Measurements from ENCODE around the gene CNTN4.

CNTN4 gene

DNA sequence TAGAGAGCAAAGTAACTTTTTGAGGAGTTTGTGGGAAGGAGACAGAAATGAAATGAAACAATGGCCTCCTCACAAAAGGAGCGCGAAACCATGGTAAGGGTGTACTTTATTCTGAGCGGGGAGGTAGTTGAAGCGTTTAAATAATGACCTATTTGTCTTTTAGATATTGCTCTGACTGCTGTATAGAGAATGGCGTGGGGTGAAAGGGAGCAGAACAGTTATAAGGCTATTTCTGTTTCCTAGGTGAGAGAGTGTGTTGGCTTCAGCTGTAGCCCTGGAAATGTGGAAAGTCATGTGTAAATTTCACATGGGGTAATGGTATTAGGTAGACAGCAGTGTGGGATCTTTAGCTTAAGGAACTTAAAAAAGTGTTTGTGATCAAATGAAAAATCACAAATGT is 54.9 kb downstream of the CNTN4 start:
- DNase-seq: no peak

DNA sequence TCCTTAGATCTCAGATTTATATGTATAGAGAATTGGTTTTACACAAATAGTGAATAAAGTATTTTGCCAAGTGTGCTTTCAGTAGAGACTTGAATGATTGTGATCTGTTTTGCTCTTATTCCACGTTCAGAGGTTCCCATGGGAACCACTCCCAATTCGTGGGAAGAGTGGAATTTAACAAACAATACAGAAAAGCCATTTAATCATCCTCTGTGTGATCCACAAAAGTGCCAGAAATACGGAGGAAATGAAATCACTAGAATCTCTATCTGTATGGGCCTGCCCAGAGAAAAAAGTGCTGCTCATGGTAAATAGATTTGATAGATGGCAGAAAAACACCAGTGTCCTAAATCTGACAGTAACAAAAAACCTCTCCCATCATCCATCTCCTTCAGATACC is 56.0 kb downstream of the CNTN4 start:
- no peak for DNase-seq

DNA sequence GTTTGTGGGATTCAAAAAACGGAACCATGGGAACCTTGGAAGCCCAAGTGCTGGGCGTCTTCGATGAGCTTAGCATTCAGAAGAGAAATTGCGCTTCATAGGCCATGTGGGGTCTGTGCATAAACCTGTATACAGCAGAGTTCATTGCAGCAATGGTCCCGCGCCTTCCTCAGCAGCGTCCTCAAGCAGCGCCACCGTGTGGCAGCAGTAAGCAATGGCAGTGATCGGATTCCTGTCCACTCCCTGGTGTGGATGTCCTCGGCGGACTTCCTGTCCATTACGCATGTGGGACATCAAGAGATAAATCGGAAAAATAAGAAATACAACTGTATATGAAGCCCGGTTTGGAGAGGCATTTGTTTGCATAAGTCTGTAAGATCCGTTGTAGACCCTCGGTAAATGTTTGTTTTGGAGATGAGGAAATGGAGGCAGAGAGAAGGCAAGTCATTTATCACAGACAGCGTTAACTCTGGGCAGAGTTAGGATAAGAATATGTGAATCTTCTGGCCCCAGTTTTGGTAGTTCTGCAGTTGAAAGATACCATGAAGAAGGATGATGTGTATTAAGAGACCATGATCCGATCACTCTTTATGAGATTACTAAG is 57.7 kb downstream of the CNTN4 start:
- no peak for DNase-seq

DNA sequence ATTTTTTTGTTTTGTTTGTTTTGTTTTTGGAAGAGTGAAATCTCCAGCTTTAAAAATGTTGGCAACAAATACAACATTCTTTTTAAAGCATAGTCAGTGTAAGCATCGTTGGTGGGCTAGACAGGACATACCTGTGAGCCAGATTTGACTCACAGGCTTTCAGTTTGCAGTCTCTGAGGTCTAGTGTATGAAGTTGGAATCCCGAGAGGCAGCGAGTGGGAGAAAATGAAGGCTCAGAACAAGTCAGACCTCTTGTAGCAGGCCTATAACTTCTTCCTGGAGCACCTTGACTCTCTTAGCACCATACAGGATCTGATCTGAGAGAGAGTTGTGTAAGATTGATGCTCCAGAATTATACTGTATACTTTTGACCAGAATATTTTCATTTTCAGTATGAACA is 60.2 kb downstream of the CNTN4 start:
- DNase-seq: no peak

DNA sequence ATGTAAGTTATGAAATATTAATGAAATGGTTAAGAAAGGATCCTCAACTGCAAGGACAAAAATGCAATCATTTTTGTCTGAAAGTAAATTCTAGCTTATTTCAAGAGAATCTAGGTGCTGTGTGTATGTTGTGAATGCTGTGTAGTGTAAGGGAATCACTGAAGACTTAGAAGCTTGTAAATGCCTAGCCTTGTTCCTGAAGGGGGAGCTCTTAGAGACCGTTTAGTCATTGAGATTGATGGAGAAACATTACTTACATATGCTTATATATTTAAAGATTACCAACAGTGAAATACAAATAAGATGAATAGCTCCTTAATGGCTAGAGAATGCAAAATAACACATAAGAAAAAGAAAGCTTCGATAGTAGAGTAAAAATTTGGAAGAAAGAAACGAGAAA is 67.9 kb downstream of the CNTN4 start:
- no peak for DNase-seq

DNA sequence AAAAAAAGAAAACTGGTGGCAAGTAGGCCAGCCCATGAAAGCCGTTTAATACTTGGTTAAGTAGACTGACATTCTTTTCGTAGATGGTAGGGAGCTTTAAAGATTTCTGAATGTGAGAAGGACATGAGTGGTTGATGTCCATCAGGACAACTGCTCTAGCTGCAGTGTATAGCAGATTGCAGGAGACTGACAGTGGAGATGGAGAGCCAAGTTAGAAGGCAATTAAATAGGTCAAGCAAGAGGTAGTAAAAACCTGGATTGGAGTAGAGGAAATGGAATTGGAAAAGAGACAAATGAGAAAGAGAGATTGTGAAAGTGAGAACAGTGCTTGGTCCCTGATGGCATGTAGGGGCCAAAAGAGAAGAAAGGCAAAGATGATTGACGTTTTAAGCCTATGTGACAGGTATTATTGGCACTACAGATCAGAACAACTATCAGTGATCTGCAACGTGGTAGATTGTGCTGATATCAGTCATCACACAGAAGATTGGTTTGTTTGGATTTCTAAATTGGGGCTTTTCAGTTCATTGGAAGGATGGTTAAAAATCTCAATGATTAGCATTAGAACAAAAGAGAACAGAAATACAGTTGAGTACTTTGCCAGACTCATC is 74.0 kb downstream of the CNTN4 start:
- DNase-seq: peak; percentile 25

DNA sequence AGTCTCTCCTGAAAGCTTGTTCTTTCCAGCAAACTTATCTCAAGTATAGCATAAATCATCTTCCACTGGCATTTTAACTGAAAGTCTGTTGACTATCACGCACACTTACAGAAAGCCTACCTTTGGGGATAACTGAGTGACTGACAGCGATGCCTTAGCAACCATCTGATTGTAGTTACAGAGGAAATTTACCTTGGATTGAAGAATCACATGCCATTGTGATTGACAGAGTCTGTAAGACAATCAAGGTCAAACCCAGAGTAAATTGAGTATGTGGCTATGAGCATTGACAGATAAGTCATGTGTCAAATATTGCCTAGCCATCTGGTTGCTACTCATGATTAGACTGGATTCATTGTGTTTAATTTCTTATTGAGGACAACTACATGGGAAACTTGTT is 82.0 kb downstream of the CNTN4 start:
- DNase-seq: no peak

DNA sequence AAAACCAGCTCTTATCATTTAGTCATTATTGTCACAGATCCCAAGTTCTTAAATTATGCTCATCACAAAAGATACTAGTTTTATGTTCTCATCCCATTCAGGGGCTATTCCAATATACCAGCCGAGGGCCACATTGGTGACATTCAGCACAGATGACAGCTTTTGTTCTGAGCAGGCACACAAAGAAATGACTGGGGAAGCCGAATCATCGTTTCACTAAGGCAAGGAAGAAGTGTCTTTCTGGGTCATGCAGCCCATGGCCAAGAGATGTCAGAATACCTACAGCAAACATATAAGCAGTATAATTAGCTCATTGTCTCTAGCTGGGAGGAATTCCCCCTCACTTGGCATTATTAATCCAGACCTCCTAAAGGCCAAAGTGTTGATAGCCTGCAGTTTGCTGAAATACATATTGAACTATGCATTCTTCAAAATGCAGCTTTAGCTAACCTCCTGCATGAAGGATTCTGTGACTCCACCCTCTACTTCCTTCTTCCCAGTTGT is 100.2 kb downstream of the CNTN4 start:
- no peak for DNase-seq

DNA sequence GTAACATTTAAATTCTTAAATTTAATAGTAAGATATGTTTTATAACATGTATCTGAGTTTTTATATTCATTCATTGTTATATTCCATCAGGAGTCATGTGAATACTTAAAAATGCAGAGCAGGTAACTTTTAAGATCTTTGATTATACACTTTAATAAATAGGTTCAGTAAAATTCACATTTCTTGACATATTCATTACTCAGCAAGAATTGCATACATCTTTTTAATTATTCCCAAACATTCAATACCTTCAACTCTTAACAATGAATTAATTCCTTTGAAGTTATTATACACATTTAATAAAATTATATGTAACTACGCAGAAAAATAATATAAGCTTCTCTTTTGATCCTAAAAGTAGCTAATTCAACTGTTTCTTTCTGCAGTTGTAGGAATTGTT is 105.4 kb downstream of the CNTN4 start:
- no peak for DNase-seq

DNA sequence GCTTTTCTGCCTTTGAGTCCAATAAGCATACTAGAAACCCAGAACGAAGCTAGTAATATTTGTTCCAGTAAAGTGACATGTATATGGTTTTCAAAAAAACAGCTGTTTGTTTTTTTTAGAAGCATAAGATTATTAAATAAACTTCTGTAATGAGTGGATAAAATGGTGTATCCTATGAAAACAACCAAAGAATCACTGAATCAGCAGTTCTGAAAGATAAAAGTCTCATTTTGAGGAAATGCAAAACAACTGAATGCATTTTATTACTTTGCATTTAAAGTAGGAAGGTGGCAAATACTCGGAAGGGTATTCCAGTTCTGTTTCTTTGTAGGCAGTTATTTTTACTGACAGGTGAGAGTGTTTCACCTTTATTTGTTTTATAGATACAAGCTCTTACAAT is 107.0 kb downstream of the CNTN4 start:
- DNase-seq: no peak

DNA sequence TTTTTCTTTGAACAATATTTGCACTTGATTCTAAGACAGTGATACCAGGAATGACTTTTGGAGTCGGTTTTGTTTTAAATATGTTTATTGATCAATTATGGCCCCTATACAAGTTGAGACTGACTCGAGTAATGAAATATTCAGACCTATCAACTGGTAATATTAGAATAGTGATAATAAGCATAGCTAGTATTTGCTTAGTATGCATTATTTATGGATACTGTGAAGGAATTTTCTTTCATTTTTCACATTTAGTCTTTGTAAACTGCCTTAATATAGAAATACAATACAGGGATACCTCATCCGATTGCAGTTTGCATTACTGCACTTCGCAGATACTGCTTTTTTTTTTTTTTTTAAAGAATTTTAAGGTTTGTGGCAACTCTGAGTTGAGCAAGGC is 107.9 kb downstream of the CNTN4 start:
- no peak for DNase-seq

DNA sequence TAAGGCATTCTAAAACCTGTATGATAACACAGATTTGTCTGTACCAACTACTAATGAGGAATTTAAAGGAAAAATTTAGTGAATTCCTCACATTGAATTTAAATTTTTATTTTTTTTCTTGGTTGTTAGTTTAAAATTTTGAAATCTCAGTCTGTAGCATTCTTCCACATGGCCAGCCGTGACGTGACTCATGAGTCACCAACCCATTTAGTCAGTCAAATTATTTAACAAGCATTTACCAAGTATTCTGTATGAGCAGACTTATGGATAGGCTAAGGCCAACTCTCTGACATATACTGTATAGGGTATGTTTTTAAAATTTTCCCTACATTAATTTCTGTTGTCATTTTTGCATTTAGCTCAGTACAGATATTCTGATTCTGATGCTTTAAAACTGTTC is 112.9 kb downstream of the CNTN4 start:
- no peak for DNase-seq

DNA sequence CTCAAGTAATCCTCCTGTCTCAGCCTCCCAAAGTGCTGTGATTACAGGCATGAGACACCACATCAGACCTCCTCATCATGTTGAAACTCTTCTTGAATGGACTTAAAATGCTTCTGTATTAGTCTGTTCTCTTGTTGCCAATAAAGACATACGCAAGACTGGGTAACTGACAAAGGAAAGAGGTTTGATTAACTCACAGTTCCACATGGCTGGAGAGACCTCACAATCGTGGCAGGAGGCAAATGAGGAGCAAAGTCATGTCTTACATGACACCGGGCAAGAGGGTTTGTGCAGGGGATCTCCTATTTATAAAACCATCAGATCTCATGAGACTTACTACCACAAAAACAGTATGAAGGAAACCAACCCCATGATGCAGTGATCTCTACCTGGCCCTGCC is 113.5 kb downstream of the CNTN4 start:
- DNase-seq: no peak

DNA sequence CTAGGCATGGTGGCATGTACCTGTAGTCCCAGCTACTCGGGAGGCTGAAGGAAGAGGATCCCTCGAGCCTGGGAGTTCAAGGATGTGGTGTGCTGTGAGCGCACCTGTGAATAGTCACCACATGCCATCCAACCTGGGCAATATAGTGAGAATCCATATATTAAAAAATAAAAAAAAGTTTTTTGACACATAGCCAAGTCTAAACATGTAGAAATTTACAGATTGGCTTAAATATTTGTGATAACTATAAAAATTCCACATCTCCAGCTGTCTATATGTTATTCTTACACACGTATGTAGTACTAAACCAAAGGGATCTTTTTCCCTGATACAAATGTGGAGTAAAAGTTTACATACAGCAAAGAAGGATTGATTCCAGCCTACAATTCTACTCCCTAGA is 119.7 kb downstream of the CNTN4 start:
- DNase-seq: no peak

DNA sequence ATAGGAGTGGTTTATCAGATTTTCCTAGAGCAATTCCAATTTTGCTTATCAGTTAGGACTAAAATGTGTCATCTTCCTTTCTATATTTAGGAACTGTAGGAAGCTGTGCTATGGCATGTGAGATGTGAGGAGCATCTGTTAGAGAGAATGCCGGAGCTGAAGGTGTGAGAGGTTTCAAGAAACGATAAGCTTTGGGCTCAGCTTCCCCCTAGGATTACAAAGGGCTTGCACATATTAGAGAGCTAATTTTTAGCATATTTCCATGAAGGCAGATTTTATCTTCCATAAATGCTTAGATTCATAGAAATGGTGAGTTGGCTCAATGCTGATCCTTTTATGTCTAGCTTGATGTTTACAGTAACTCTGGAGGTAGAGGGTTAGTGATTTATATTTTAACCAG is 120.2 kb downstream of the CNTN4 start:
- DNase-seq: no peak

DNA sequence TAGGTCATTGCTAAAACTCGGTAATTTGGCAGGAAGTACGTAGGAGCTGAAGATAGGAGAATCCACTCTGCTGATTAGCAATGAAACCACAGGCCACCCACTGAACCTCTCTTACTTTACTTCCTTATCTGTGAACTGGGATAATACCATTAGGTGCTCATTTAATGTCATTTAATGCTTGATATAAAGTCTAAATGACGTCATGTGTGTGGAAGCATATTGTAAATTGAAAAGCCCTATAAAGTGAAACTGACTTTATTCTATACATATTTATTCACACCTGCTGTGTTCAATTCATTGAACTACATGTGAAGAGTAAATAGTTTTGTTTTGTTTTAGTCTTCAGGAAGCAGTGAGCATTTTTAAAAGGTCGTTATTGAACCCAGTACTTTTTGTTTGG is 137.5 kb downstream of the CNTN4 start:
- DNase-seq: no peak

DNA sequence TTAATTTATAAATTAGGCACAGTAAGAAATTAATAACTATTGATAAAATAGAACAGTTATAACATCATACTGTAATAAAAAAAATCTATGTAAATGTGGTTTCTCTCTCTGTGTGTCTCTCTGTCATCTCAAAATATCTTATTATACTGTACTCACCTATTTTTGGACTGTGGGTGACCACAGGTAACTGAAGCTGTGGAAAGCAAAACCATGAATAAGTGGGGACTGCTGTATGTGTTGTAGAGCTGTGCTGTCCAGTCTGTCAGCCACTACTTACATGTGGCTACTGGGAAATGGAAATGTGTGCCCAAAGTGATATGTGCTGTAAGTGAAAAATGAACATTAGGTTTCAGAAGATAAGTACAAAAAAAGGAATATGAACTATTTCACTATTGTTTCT is 145.5 kb downstream of the CNTN4 start:
- DNase-seq: no peak

DNA sequence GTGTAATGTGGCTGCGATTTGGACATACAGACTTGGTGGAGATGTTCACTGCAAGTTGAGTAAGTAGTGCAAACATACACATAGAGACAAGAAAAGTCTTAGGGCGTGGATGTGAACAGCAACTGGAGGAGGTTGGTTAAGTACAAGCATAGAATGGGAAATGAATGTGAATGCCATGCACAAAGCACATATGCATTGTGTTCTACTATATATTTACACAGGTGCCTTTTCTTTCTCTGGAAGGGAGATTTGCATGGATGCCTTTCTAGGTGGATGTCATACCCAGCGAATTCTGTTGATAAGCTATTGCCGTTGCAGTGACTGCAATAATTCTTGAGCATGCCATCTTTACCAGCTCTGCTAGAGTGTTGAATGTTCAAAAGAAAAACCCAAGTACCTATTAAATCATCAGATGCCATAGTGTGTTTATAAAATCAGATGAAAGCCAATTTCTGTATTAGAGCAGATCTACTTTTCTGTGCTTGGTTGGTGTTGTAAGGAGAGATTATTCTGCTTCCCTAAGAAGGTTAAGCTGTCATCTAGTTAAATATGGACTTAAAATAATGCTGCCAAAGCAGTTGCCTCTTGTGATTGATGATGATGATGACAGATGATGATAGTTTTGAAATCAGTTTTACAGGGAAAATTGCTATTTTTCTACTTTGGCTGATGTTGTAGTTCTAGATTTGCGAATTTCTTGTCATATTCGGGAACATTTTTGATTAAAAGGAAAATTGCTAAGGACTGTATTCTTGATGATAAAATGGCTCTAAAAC is 148.4 kb downstream of the CNTN4 start:
- DNase-seq: no peak

DNA sequence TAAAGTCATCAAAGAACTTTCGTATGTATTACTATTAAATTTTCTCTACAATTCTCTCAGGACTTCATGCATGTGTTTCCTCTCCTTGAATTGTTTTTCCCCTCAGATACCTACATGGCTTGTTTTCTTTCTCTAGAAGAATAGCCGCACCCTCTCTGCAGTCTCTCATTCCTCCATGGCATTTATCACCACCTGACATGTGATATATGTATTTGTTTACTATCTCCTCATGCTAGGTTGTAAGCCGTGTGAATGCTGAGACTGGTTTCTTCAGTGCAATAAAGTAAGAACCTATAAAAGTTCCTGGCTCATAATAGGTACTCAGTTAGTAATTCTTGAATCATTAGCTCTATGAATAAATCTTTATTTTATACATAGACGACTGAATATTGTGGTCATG is 149.2 kb downstream of the CNTN4 start:
- no peak for DNase-seq

DNA sequence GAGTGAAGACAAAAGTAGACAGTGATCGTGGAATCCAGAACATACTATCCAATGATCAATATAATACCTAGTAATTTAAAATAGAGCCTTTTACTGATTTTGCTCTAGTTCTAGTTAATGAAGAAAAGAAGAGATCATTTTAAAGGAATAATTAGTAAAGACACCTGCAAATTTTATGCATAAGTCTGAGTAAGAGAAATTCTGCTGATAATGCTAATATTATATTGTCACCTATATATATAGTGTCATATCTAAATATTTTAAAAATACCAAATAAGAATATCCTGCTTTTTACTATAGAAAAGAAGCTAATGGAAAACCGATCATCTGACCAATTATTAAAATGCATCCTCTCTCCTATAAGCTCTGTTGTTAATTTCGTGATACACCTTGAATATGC is 152.1 kb downstream of the CNTN4 start:
- no peak for DNase-seq

DNA sequence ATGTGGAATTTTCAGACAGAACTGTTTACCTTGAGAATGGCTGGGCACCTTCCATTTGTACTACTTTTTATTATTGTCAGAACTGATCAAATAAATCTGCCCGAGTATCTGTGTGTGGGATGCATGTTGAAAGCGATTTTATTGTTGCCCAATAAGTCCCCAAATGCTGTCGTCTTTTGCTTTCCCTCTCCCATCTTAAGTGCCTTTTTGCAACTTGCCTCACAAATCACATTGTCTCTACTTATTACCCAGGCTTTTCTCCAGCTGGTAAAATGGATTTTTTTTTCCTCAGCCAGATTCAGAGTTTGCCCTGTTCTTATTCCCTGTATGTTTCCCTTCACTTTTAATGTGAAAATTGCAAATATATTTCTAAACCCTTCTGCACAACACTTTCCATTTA is 163.1 kb downstream of the CNTN4 start:
- DNase-seq: no peak

DNA sequence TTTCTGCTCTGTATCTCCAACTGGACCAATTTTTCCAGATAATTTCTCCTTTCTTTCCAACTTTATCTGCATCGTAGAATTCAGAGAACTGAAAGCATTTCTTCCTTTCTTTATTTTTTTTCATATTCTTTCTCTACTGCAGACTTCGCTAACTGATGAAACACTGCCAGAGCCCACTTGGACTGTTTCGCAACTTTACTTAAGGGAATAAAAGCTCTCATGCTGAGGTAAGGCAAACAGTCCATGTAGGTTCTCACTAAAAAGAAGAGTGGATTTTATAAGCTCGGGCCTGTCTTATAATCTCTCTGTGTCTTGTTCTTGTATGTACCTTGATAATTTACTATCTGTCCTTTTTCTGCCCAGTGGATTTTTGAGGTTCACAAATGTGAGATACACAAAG is 163.5 kb downstream of the CNTN4 start:
- DNase-seq: no peak

DNA sequence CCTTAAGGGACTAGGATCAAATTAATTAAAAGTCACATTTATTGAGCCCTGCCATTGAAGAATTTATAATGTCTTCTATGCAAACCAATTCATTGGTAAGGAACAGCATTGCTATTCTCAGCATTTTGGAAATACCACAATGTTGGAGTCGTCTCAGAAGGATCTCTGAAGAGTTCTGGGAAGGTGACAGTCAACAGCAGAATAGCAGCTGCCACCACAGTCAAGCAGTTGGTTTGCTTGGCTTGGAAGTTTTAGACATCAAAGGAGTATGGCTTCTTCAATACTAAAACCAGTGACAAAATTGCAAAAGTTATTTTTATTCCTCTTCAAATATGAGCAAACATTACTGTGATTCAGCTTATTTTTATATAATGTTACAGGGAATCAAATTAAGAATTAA is 167.9 kb downstream of the CNTN4 start:
- DNase-seq: no peak

DNA sequence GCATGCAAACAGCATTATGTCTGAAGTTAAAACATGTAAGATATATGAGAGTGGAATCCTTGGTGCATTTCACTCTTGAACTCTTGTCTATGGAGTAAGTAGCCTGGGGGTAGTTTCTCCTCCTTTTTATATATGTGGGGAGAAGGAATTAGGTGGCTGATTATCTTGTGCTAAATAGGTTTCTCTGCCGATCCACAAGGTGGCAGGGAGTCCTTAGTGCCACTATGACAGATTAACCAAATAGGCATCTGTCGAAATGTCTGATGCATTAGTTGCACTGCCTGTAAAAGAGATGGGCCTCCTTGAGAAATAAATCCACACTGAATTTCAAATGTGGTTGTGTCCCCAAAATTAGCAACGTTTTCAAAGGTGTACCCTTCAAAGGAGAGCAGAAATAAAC is 170.1 kb downstream of the CNTN4 start:
- no peak for DNase-seq

DNA sequence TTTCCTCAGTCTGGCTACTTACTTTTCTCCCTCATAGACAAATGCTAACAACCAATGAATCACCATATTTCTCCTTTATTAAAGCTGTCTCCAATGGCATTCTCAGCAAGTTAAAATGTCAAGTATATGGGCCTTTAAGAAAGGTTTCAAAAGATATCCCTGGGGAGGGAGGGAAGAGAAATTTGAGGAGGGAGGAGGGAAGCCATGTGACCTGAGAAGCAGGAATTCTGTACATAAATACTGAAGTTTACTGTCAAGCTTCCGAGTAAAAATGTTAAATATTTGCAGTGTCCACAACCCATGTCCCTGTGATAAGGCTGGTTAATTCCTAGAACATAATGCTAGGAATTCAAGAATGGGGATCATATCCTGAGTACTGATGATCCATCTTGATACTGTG is 175.9 kb downstream of the CNTN4 start:
- DNase-seq: no peak

Data from NCI-H2029 treated with DMSO at 0.1 percent for 48 hours (cell line).